ENCODE data around the gene CTNND2. TPM values are rescaled to one million over a fixed set of nuclear protein-coding genes. Genes with fewer than 3 reads are reported as not detected.

The CTNND2 gene
- total RNA-seq, 1 experiment from 2014 or later = 7.0 TPM

- no peak overlapping the region for H3K27ac ChIP-seq (ENCODE audit: insufficient read length, low read depth, low read length)
- no peak overlapping the region for H2AFZ ChIP-seq (ENCODE audit: low read length)
- no peak overlapping the region for H3K9ac ChIP-seq (ENCODE audit: extremely low read depth, insufficient read length, low read length)
Measured at GRCh38 chr5:11909471-11909870, 5.2 kb upstream of the CTNND2 start.

More at GRCh38 chr5:11909471-11909870, 5.2 kb upstream of the CTNND2 start:
- Histone ChIP-seq H2BK120ac (ENCODE audit: low read depth, low read length, poor library complexity, severe bottlenecking) (no peak overlapping the region), H3K4me2 (ENCODE audit: insufficient read depth, insufficient read length, low read length) (no peak overlapping the region), H4K5ac (ENCODE audit: insufficient read length, low read depth, low read length) (no peak overlapping the region), H3K79me1 (ENCODE audit: insufficient read depth, low read depth, low read length, poor library complexity, severe bottlenecking) (no peaks in the 10 kb centered on the region), H4K91ac (ENCODE audit: insufficient read length, low read depth, low read length) (no peak overlapping the region), H2BK15ac (ENCODE audit: low read depth, low read length) (no peak overlapping the region), H3K27me3 (ENCODE audit: insufficient read depth, low read length) (peaks cover 6% of the 10 kb centered on the region; the same call in 1 of the 2 replicates), H3K9me3 (ENCODE audit: control insufficient read depth, low read depth, low read length) (no peaks in the 10 kb centered on the region), H3K4me1 (ENCODE audit: insufficient read depth, low read length) (no peaks in the 10 kb centered on the region), H2AK5ac (ENCODE audit: insufficient read length, low read length) (no peak overlapping the region), H3K56ac (ENCODE audit: insufficient read length, low read depth, low read length) (no peak overlapping the region), H3K23me2 (ENCODE audit: insufficient read length, low read depth, low read length, poor library complexity, severe bottlenecking) (no peaks in the 10 kb centered on the region), H3K79me2 (ENCODE audit: insufficient read depth, low read length) (no peaks in the 10 kb centered on the region), H2BK12ac (ENCODE audit: insufficient read length, low read depth, low read length) (no peak overlapping the region), H3K18ac (ENCODE audit: insufficient read length, low read depth, low read length) (no peak overlapping the region), H3K23ac (ENCODE audit: insufficient read length, low read depth, low read length) (no peak overlapping the region), H4K8ac (replicated peaks; ENCODE audit: insufficient read length, low read depth, low read length) (no peak overlapping the region), H3T11ph (ENCODE audit: low read length) (no peak overlapping the region), H3K4ac (ENCODE audit: low read depth, low read length) (no peak overlapping the region), H4K20me1 (ENCODE audit: control insufficient read depth, insufficient read depth, insufficient read length) (no peaks in the 10 kb centered on the region), H3K14ac (ENCODE audit: insufficient read depth, low read length) (no peak overlapping the region), H2BK5ac (ENCODE audit: insufficient read length, low read length) (no peak overlapping the region), H2BK20ac (ENCODE audit: low read depth, low read length, poor library complexity, severe bottlenecking) (no peak overlapping the region)
- TF ChIP-seq CTCF (conservative IDR thresholded peaks at IDR 0.05) = no peak
- Mint-ChIP-seq H3K4me3 (no peak overlapping the region), H3K27me3 (ENCODE audit: low read depth) (peaks cover 20% of the 10 kb centered on the region), H3K36me3 (ENCODE audit: insufficient read depth in 1 of 3, low read depth in 3 of 3) (no peaks in the 10 kb centered on the region), H3K9me3 (no peaks in the 10 kb centered on the region), H3K4me1 (peaks cover 17% of the 10 kb centered on the region in 2 experiments), H3K27ac (no peak overlapping the region)
- DNase-seq = no peak
- no CpG with 5 or more reads among the region's 2 CpGs for WGBS (ENCODE audit: extremely low coverage, insufficient read length, low lambda C conversion rate)
